ENCODE data around the gene ZNF23.

GRCh38 chr16:71482569-71482968 lies 20.5 kb upstream of the ZNF23 start:
- TF ChIP-seq POLR2A (IDR thresholded peaks at IDR 0.05) (no peak), CTCF (IDR thresholded peaks at IDR 0.05) (no peak)

Measured in right lobe of liver (tissue), 4 donors.